GM23338 (cell line): ENCODE data around the gene ADIPOR2. TPM values are rescaled to one million over a fixed set of nuclear protein-coding genes. Genes with fewer than 3 reads are reported as not detected.

Experiments used
- ATAC-seq: fragments of 200-7000 bp; cut with Tn5 transposase; 3 replicates; pipeline ENCODE4 v1.9.1; 2020
- DNase-seq: peaks from one replicate; pipeline ENCODE4 v3.0.0-alpha.2; 2015; ENCODE audit warnings: low spot score
- H2AFZ ChIP-seq: fragments of 200-600 bp; sonication (generic); 2 replicates; pipeline ENCODE4 v1.8.0; 2016; ENCODE audit warnings: antibody characterized with exemption, mild to moderate bottlenecking, moderate library complexity
- H3F3A ChIP-seq: fragments of 200-600 bp; sonication (generic); replicated peaks from 2 replicates; pipeline ENCODE4 v1.8.0; 2017; ENCODE audit warnings: antibody characterized with exemption, mixed run types, low read depth
- H3K27ac ChIP-seq: fragments of 200-600 bp; sonication (generic); 2 replicates; pipeline ENCODE4 v1.6.1; 2016; ENCODE audit warnings: low read depth
- H3K27me3 ChIP-seq: fragments of 200-600 bp; sonication (generic); 2 replicates; pipeline ENCODE4 v1.8.0; 2016; ENCODE audit warnings: mild to moderate bottlenecking, mixed run types, moderate library complexity; ENCODE audit not compliant: insufficient read depth
- H3K36me3 ChIP-seq: fragments of 200-600 bp; sonication (generic); 2 replicates; pipeline ENCODE4 v1.8.0; 2016; ENCODE audit warnings: mild to moderate bottlenecking; ENCODE audit not compliant: insufficient read depth
- H3K4me1 ChIP-seq: fragments of 200-600 bp; sonication (generic); 2 replicates; pipeline ENCODE4 v1.8.0; 2016; ENCODE audit warnings: mild to moderate bottlenecking, moderate library complexity; ENCODE audit not compliant: insufficient read depth
- H3K4me2 ChIP-seq: fragments of 200-600 bp; sonication (generic); 2 replicates; pipeline ENCODE4 v1.7.1; 2017; ENCODE audit warnings: mixed run types
- H3K4me3 ChIP-seq: fragments of 200-600 bp; sonication (generic); 2 replicates; pipeline ENCODE4 v1.6.1; 2016; ENCODE audit warnings: mixed run types
- H3K79me2 ChIP-seq: fragments of 200-600 bp; sonication (generic); replicated peaks from 2 replicates; pipeline ENCODE4 v1.8.0; 2017; ENCODE audit warnings: mild to moderate bottlenecking; ENCODE audit not compliant: insufficient read depth
- H3K9me2 ChIP-seq: fragments of 200-600 bp; sonication (generic); 2 replicates; pipeline ENCODE4 v1.8.0; 2017; ENCODE audit not compliant: insufficient read depth
- H4K20me1 ChIP-seq: fragments of 200-600 bp; sonication (generic); replicated peaks from 2 replicates; pipeline ENCODE4 v1.8.0; 2017; ENCODE audit warnings: mild to moderate bottlenecking; ENCODE audit not compliant: insufficient read depth
- H3K27ac Mint-ChIP-seq: 2 replicates; pipeline ENCODE4 v1.8.0; 2020; ENCODE audit warnings: inconsistent platforms, mild to moderate bottlenecking, moderate library complexity, mixed read lengths
- H3K27me3 Mint-ChIP-seq: 3 replicates; pipeline ENCODE4 v1.8.0; 2022; ENCODE audit warnings: low read depth, mild to moderate bottlenecking, moderate library complexity, mixed read lengths, inconsistent platforms; ENCODE audit not compliant: insufficient read depth, poor library complexity
- H3K36me3 Mint-ChIP-seq: 3 replicates; pipeline ENCODE4 v1.8.0; 2021; ENCODE audit warnings: low read depth, mild to moderate bottlenecking, inconsistent platforms, moderate library complexity, mixed read lengths
- H3K4me1 Mint-ChIP-seq: 3 replicates; pipeline ENCODE4 v1.8.0; 2020; ENCODE audit warnings: mild to moderate bottlenecking, inconsistent platforms, mixed read lengths
- H3K4me3 Mint-ChIP-seq: 3 replicates; pipeline ENCODE4 v1.8.0; 2021; ENCODE audit warnings: moderate library complexity, mild to moderate bottlenecking, inconsistent platforms, mixed read lengths
- H3K9me3 Mint-ChIP-seq: 3 replicates; pipeline ENCODE4 v1.8.0; 2020; ENCODE audit warnings: moderate library complexity, mild to moderate bottlenecking, inconsistent platforms, mixed read lengths
- CTCF ChIP-seq, 2 experiments: fragments of 200-600 bp in 1 of 2; sonication (generic) in 1 of 2; conservative IDR thresholded peaks; 2 replicates each; pipeline versions ENCODE4 v1.5.1 to v1.6.1; 2016 to 2017; ENCODE audit warnings: antibody characterized with exemption in 2 of 2, low read depth in 2 of 2, mild to moderate bottlenecking in 2 of 2, moderate library complexity in 1 of 2
- EZH2 ChIP-seq: fragments of 200-600 bp; sonication (generic); IDR thresholded peaks from one replicate; pipeline ENCODE4 v1.8.0; 2017; ENCODE audit warnings: antibody characterized with exemption, mild to moderate bottlenecking, low read depth; ENCODE audit not compliant: unreplicated experiment
- NANOG ChIP-seq: IDR thresholded peaks from 2 replicates; pipeline ENCODE4 v1.6.1; 2016; ENCODE audit warnings: antibody characterized with exemption, borderline replicate concordance
- ZNF331 ChIP-seq: fragments of 250-450 bp; sonication (Bioruptor Pico); IDR thresholded peaks from 2 replicates; pipeline ENCODE4 v1.5.0; 2020; ENCODE audit warnings: low read depth, mild to moderate bottlenecking, moderate library complexity
- ZNF462 ChIP-seq: fragments of 250-450 bp; sonication (Bioruptor Pico); IDR thresholded peaks from 2 replicates; pipeline ENCODE4 v1.5.0; 2020; ENCODE audit warnings: mild to moderate bottlenecking, moderate library complexity
- polyA plus RNA-seq: library from polyadenylated mRNA; unstranded; fragments of >200 nt; fragmentation: Nextera tagmentation; extraction: Ambion mirVana; gene quantifications from 2 replicates; pipeline ENCODE4 v1.2.1, GENCODE V29; 2016
- total RNA-seq: library from RNA; depleted of rRNA; stranded (reverse); fragments of >200 nt; shearing (Covaris generic); gene quantifications from 2 replicates; pipeline ENCODE4 v1.2.3, GENCODE V29; 2014

The ADIPOR2 gene
- total and polyA plus RNA-seq, 2 experiments from 2014 or later: 11.7 to 36.2 TPM

DNA sequence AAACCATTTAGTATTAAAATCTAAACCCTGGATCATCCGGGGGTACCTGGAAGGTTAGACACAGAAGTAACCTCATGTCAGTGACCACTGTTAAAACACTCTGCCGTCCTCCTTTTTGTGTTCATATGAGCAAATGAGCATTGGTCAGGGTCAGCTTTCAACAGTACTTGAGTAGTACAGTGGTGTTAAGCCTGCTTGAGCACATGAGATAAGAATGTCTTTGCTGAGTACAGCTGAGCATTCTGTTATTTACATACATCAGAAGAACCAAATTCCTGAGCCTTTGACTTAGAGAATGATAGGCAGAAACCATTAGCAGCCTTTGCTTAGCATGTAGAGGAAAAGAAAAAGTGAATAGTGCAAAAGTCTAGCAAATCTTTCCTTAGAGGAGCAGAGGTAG lies 90.9 kb downstream of the ADIPOR2 start:
- H3K27ac Mint-ChIP-seq: no peak overlapping the region
- no peaks in the 10 kb centered on the region for H3K9me3 Mint-ChIP-seq
- peaks cover 13% of the 10 kb centered on the region; the same call in 2 of the 3 replicates for H3K36me3 Mint-ChIP-seq
- Histone ChIP-seq H4K20me1 (peaks cover 16% of the 10 kb centered on the region; the same call in 1 of the 2 replicates), H3K4me1 (no peaks in the 10 kb centered on the region), H3K27me3 (no peaks in the 10 kb centered on the region), H3K4me3 (no peak overlapping the region), H3K9me2 (no peaks in the 10 kb centered on the region), H3K36me3 (peaks cover 9% of the 10 kb centered on the region; the same call in 1 of the 2 replicates), H3K27ac (no peak overlapping the region), H3F3A (no peaks in the 10 kb centered on the region), H3K79me2 (peaks cover 23% of the 10 kb centered on the region), H3K4me2 (no peak overlapping the region), H2AFZ (no peak overlapping the region)
- peak; percentile 27 for DNase-seq
- no peak overlapping the region for H3K4me3 Mint-ChIP-seq
- peak; percentile 32; the same call in 1 of the 3 replicates for ATAC-seq
- no peaks in the 10 kb centered on the region for H3K27me3 Mint-ChIP-seq
- TF ChIP-seq ZNF462 (CRISPR knock-in tag) (no peak), NANOG (no peak), ZNF331 (CRISPR knock-in tag) (no peak)
- H3K4me1 Mint-ChIP-seq: peaks cover 1% of the 10 kb centered on the region; the same call in 2 of the 3 replicates

GRCh38 chr12:1782215-1782614 lies 91.3 kb downstream of the ADIPOR2 start:
- Histone ChIP-seq H4K20me1 (peaks cover 16% of the 10 kb centered on the region; the same call in 1 of the 2 replicates), H3K4me2 (no peak overlapping the region), H3K36me3 (peaks cover 9% of the 10 kb centered on the region; the same call in 1 of the 2 replicates), H3K27me3 (no peaks in the 10 kb centered on the region), H2AFZ (no peak overlapping the region), H3K27ac (no peak overlapping the region), H3K4me3 (no peak overlapping the region), H3K9me2 (no peaks in the 10 kb centered on the region), H3K79me2 (peaks cover 22% of the 10 kb centered on the region), H3K4me1 (no peaks in the 10 kb centered on the region), H3F3A (no peaks in the 10 kb centered on the region)
- H3K9me3 Mint-ChIP-seq: no peaks in the 10 kb centered on the region
- H3K4me3 Mint-ChIP-seq: no peak overlapping the region
- ATAC-seq (no peak), DNase-seq (no peak)
- H3K27me3 Mint-ChIP-seq: no peaks in the 10 kb centered on the region
- H3K36me3 Mint-ChIP-seq: peaks cover 13% of the 10 kb centered on the region; the same call in 2 of the 3 replicates
- no peak overlapping the region for H3K27ac Mint-ChIP-seq
- H3K4me1 Mint-ChIP-seq: no peaks in the 10 kb centered on the region
- TF ChIP-seq CTCF (conservative IDR thresholded peaks at IDR 0.05; ENCODE audit: low read depth in 2 of 2) (no peak), EZH2 (no peak)
